Small intestine (tissue), 7 donors: ENCODE data around the gene REEP2. TPM values are rescaled to one million over a fixed set of nuclear protein-coding genes. Genes with fewer than 3 reads are reported as not detected.
"Not testable (repeated sequence)": the region's sequence is repeated elsewhere in the genome, so short reads cannot be mapped to it uniquely, and the experiment has no call there.

ENCODE experiments used
- DNase-seq, 2 donors: peaks; one replicate each; pipeline versions ENCODE4 v3.0.0 to v3.0.0-alpha.2; 2013
- FAIRE-seq: peaks from 2 replicates; lab custom pipeline; 2012; peaks lifted over from hg19 to GRCh38; lab: Jason Lieb, UNC
- H3K27ac ChIP-seq, 3 donors: one replicate each; pipeline ENCODE4 v1.5.1; 2013; ENCODE audit warnings: low read length in 2 of 3, mild to moderate bottlenecking in 2 of 3, control low read depth in 1 of 3, inconsistent platforms in 1 of 3, low read depth in 1 of 3, moderate library complexity in 1 of 3
- H3K27me3 ChIP-seq, 3 donors: one replicate each; pipeline ENCODE4 v1.6.1; 2013; ENCODE audit warnings: low read length in 3 of 3, inconsistent platforms in 1 of 3; ENCODE audit not compliant: control insufficient read depth in 3 of 3, insufficient read depth in 3 of 3
- H3K36me3 ChIP-seq, 3 donors: one replicate each; pipeline ENCODE4 v1.6.1; 2013; ENCODE audit warnings: low read length in 3 of 3, inconsistent platforms in 1 of 3, low read depth in 1 of 3, mild to moderate bottlenecking in 1 of 3, moderate library complexity in 1 of 3; ENCODE audit not compliant: control insufficient read depth in 3 of 3, insufficient read depth in 2 of 3
- H3K4me1 ChIP-seq, 3 donors: one replicate each; pipeline ENCODE4 v1.6.1; 2013; ENCODE audit warnings: low read length in 2 of 3, inconsistent platforms in 1 of 3, low read depth in 1 of 3, mild to moderate bottlenecking in 1 of 3, moderate library complexity in 1 of 3; ENCODE audit not compliant: control insufficient read depth in 3 of 3, insufficient read depth in 2 of 3
- H3K4me3 ChIP-seq, 3 donors: one replicate each; pipeline ENCODE4 v1.5.1; 2013; ENCODE audit warnings: low read length in 3 of 3, control low read depth in 1 of 3, inconsistent platforms in 1 of 3, low read depth in 1 of 3, mild to moderate bottlenecking in 1 of 3, moderate library complexity in 1 of 3
- H3K9me3 ChIP-seq, 2 donors: one replicate each; pipeline ENCODE4 v1.6.1; 2013; ENCODE audit warnings: low read depth in 1 of 2, low read length in 1 of 2; ENCODE audit not compliant: control insufficient read depth in 2 of 2, insufficient read depth in 1 of 2
- WGBS, 3 donors: extraction: QIAGEN DNeasy Blood & Tissue Kit; methylation state at CpG; one replicate each; pipeline ENCODE4 v1.1.7; 2013; 5-methylcytosine and 5-hydroxymethylcytosine counted together
- polyA plus RNA-seq, 4 donors: library from polyadenylated mRNA; stranded (reverse) in 3 of 4; unstranded in 1 of 4; fragments of 200-250 nt in 3 of 4; fragments of 120-200 nt in 1 of 4; gene quantifications; one replicate each; pipeline versions ENCODE4 v1.2.1 to v1.2.3, GENCODE V29; 2013
- donor health status: healthy with polysubstance abuse.
- donor health status: control.
- donor health status: control.
- donor health status: Bipolar disorder and iron deficiency.
- donor health status: healthy.

Gene REEP2
- polyA plus RNA-seq, 4 donors = 2.2 to 14.2 (median 4.3) TPM

DNA sequence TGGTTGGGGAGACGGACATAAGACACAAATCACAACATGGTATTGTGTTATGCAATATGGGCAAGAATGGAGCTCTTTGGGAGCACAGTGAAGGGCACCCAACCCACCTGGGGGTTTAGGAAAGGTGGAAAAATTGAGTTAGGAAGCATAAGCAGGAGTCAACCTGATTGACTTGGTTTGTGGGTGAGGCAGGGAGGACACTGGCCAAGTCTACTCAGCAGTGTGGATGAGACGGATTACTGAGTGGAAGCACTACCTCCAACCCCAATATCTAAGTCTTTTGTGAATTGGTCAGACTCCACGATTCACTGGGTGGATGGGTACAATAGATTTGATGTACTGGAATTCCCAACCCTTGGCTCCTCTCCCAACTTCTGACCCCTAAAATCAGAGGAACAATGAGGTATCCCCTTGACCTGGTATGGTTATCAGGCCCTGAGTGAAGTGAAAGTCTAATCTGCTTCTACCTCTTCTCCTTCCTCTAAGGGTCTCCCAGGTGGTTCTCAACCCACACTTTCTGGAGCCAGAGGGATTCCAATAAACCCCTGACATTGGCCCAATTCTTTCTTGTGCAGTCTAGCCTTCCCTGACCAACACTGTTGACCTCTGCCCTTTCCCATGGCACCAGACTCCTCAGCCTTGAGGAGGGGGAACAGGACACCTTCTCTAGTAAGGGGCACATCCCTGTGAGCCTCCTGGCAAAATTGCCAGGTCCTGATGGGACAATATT is 31.6 kb downstream of the REEP2 start:
- WGBS, 3 donors = 79 to 88% (median 81%) methylated on average over 3 of the region's 3 CpGs
- Histone ChIP-seq H3K9me3 (no peaks in the 10 kb centered on the region), H3K27ac (no peak overlapping the region), H3K4me3 (no peak overlapping the region), H3K27me3 (peaks cover 0 to 4% (median 0%) of the 10 kb centered on the region in 3 donors), H3K4me1 (peaks cover 0 to 12% (median 8%) of the 10 kb centered on the region in 3 donors), H3K36me3 (peaks cover 0 to 19% (median 3%) of the 10 kb centered on the region in 3 donors)
- FAIRE-seq (no peak), DNase-seq (no peak)

DNA sequence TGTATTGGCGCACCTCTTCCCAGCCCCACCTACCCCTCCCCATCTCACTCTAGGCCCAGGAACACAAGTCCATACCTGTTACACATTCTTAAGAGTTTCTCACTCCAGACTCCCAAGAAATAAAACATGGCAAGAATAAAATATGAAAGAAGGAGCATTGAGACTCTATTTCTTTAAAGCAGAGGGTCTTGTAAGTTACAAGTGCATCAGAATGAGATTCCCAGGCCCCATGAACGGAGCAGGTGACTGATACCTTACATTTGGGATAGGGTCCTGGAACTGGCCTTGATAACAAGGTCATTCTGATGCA is 32.1 kb downstream of the REEP2 start:
- no peak for FAIRE-seq

DNA sequence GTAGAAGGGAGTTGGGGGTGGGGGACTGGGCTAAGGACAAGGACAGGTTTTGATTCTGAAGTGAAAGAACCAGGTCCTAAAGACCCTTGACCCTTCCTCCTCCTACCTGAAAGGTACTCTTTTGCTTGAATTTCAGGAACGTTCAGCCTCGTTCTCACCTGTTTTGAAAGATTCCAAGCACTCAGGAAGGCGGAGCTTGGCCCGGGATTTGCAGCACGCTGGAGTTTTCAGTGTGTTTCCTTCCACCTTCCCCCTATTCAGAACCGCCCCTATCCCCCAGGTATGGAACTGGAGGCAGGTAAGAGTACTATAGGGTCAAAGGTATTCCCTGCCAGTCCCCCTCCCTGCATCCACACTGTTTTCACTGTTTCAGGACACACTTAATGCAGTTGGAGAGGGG is 33.5 kb downstream of the REEP2 start:
- DNase-seq (peak in 1 of 2 donors; percentile 36), FAIRE-seq (no peak)
- H3K27me3 ChIP-seq = no peaks in the 10 kb centered on the region
- no peaks in the 10 kb centered on the region for H3K9me3 ChIP-seq
- peaks cover 0 to 2% (median 0%) of the 10 kb centered on the region in 3 donors for H3K4me1 ChIP-seq
- WGBS, 3 donors = 25 to 43% (median 25%) methylated on average over 6 of the region's 6 CpGs
- peaks cover 0 to 10% (median 0%) of the 10 kb centered on the region in 3 donors for H3K36me3 ChIP-seq
- no peak overlapping the region for H3K4me3 ChIP-seq
- H3K27ac ChIP-seq = no peak overlapping the region

More for the DNA sequence above, 32.1 kb downstream of the REEP2 start:
- H3K4me3 ChIP-seq = no peak overlapping the region
- no peaks in the 10 kb centered on the region for H3K9me3 ChIP-seq
- WGBS, 3 donors = 86 to 95% (median 92%) methylated on average over 2 of the region's 2 CpGs
- H3K27ac ChIP-seq = no peak overlapping the region
- peaks cover 0 to 19% (median 3%) of the 10 kb centered on the region in 3 donors for H3K36me3 ChIP-seq
- no peaks in the 10 kb centered on the region for H3K27me3 ChIP-seq
- peaks cover 0 to 11% (median 8%) of the 10 kb centered on the region in 3 donors for H3K4me1 ChIP-seq
- DNase-seq = no peak

DNA sequence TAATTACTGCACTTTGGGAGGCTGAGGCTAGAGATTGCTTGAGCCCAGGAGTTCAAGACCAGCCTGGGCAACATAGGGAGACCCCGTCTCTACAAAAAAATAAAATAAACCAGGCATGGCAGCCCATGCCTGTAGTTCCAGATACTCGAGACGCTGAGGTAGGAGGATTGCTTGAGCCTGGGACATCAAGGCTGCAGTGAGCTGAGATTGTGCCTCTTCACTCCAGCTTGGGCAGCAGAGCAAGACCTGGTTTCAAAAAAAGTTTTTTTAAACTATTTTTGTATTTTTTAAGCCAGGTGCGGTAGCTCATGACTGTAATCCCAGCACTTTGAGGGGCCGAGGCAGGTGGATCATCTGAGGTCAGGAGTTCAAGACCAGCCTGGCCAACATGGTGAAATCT is 34.3 kb downstream of the REEP2 start:
- FAIRE-seq, H3K27ac ChIP-seq, DNase-seq, H3K9me3 ChIP-seq, H3K4me3 ChIP-seq, H3K36me3 ChIP-seq, H3K4me1 ChIP-seq, H3K27me3 ChIP-seq: not testable (repeated sequence)
- 93 to 94% (median 94%) methylated on average over 5 of the region's 5 CpGs for WGBS, 3 donors

DNA sequence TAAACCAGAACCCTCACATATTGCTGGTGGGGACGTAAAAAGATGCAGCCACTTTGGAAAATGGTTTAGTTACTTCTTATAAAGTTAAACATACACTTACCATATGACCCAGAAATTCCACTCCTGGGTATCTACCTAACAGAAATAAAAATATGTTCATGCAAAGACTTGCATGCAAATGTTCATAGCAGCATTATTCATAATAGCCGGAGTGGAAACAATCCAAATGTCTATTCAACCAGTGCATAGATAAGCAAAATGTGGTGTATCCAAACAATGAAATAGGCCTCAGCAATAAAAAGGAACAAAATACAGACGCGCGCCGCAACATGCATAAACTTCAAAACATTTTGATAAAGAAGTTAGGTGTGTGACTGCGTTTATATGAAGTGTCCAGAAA is 38.1 kb downstream of the REEP2 start:
- Histone ChIP-seq H3K27ac (no peak overlapping the region), H3K9me3 (no peaks in the 10 kb centered on the region), H3K36me3 (no peaks in the 10 kb centered on the region), H3K4me3 (no peak overlapping the region), H3K27me3 (no peaks in the 10 kb centered on the region), H3K4me1 (no peaks in the 10 kb centered on the region)
- DNase-seq = no peak
- FAIRE-seq = no peak
- WGBS, 3 donors = 69 to 81% (median 76%) methylated on average over 7 of the region's 7 CpGs

DNA sequence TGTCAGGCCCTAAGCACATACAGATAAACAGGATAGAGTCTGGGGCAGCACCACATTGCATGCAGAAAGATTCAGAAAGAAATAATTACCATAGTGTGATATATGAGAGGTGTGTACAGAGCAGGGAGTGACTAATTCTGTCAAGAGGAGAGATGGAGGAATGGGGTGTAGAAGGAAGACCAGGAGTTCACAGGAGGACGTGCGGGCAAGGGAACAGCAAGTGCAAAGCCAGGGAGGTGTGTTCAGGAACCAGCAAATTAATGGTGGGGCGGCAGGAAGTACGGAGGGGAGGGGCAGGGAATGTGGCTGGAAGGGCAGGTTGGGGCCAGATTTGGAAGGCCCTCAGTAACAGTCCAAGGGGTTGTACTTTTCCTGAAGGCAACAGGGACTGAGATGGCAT is 43.8 kb downstream of the REEP2 start:
- no peaks in the 10 kb centered on the region for H3K27me3 ChIP-seq
- no peak overlapping the region for H3K4me3 ChIP-seq
- H3K27ac ChIP-seq = no peak overlapping the region
- H3K4me1 ChIP-seq = no peaks in the 10 kb centered on the region
- DNase-seq (no peak), FAIRE-seq (no peak)
- no peaks in the 10 kb centered on the region for H3K9me3 ChIP-seq
- no peaks in the 10 kb centered on the region for H3K36me3 ChIP-seq
- WGBS, 3 donors = 61 to 67% (median 63%) methylated on average over 4 of the region's 4 CpGs

DNA sequence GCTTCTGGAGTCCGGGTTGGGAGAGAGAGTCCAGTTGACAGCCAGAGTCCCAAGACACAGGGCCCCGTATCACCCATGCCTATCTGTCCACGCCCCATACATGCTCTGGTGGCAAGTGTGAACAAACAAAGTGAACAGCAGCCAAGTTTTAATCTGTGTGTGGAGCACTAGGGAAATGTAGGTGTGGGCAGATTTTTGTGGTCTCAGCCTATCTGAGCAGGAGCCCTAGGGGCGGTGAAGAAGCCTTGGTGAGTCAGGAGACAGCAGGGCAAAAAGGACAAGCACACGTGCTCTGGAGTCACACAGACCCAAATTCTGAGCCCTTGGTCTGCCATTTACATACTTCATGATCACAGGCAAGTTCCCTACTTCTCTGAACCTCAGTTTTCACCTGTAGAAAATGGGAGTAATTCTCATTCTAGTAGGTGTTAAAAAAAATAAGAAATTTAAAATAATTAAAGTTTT is 49.7 kb downstream of the REEP2 start:
- peaks cover 0 to 36% (median 4%) of the 10 kb centered on the region in 3 donors for H3K4me1 ChIP-seq
- FAIRE-seq = no peak
- no peak overlapping the region for H3K27ac ChIP-seq
- WGBS, 3 donors = 17 to 69% (median 28%) methylated on average over 5 of the region's 5 CpGs
- peaks cover 0 to 24% (median 9%) of the 10 kb centered on the region in 3 donors for H3K27me3 ChIP-seq
- no peaks in the 10 kb centered on the region for H3K36me3 ChIP-seq
- H3K4me3 ChIP-seq = no peak overlapping the region
- DNase-seq = peak in 1 of 2 donors; percentile 61
- no peaks in the 10 kb centered on the region for H3K9me3 ChIP-seq

DNA sequence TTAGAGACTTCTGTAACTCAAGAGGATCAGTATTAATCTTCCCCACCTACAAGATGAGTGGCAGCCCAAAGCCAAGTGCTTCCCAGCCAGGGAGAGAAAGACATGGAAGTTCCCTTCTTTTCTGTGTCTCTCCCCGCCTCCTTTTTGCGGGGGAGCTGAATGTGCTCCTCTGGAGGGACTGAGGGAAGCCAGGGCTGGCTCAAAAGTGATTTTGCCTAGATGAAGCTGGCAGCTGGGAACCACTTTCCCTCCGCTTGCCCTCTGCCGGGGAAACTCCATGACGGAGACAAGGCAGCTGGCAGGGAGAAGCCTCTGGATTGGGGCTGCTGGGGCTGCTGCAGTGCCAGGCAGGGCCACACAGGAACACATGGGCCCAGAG is 50.8 kb downstream of the REEP2 start:
- FAIRE-seq (no peak), DNase-seq (no peak)
- peaks cover 0 to 24% (median 9%) of the 10 kb centered on the region in 3 donors for H3K27me3 ChIP-seq
- H3K4me1 ChIP-seq = peaks cover 0 to 40% (median 4%) of the 10 kb centered on the region in 3 donors
- no peak overlapping the region for H3K27ac ChIP-seq
- no peaks in the 10 kb centered on the region for H3K36me3 ChIP-seq
- 35 to 66% (median 38%) methylated on average over 5 of the region's 5 CpGs for WGBS, 3 donors
- H3K4me3 ChIP-seq = no peak overlapping the region
- H3K9me3 ChIP-seq = no peaks in the 10 kb centered on the region
